HG03060 (cell line): ENCODE data around the gene HJV.
"Not testable (repeated sequence)": the region's sequence is repeated elsewhere in the genome, so short reads cannot be mapped to it uniquely, and the experiment has no call there.

Source experiments
- ATAC-seq: cut with Tn5 transposase; IDR thresholded peaks from one replicate; pipeline ENCODE4 v1.9.1; 2021; ENCODE audit warnings: low read depth, moderate number of reproducible peaks; ENCODE audit not compliant: unreplicated experiment

Gene HJV

GRCh38 chr1:146021622-146022402, at the start of gene HJV:
HJV (minus strand) TSS chr1:146021735; CDS start chr1:146020231, 1,504 bp downstream.
- no peak for ATAC-seq

GRCh38 chr1:146059148-146059547, 37.6 kb upstream of the HJV start:
- ATAC-seq: not testable (repeated sequence)

GRCh38 chr1:146051852-146052676, 30.5 kb upstream of the HJV start:
- not testable (repeated sequence) for ATAC-seq

- ATAC-seq: no peak
These were observed 29.9 kb upstream of the HJV start for GRCh38 chr1:146051452-146051851.

GRCh38 chr1:146050652-146050963, 29.1 kb upstream of the HJV start:
- ATAC-seq: not testable (repeated sequence)

GRCh38 chr1:146049866-146050651, 28.5 kb upstream of the HJV start:
- ATAC-seq: not testable (repeated sequence)

GRCh38 chr1:146049436-146049835, 27.9 kb upstream of the HJV start:
- ATAC-seq: no peak

- ATAC-seq: not testable (repeated sequence)
These were observed 27.1 kb upstream of the HJV start for GRCh38 chr1:146048514-146049115.

GRCh38 chr1:146046664-146047063, 25.1 kb upstream of the HJV start:
- ATAC-seq: no peak

- no peak for ATAC-seq
These were observed 18.3 kb upstream of the HJV start for GRCh38 chr1:146039844-146040194.

GRCh38 chr1:146036965-146037646, 15.6 kb upstream of the HJV start:
- ATAC-seq: no peak

- no peak for ATAC-seq
These were observed 14.9 kb upstream of the HJV start for GRCh38 chr1:146036241-146036964.

GRCh38 chr1:146035048-146035423, 13.5 kb upstream of the HJV start:
- no peak for ATAC-seq

GRCh38 chr1:146032631-146033219, 11.2 kb upstream of the HJV start:
- no peak for ATAC-seq

- ATAC-seq: no peak
These were observed 9.9 kb upstream of the HJV start for GRCh38 chr1:146031476-146031875.

GRCh38 chr1:146029117-146029516, 7.6 kb upstream of the HJV start:
- no peak for ATAC-seq

- not testable (repeated sequence) for ATAC-seq
These were observed 5.1 kb upstream of the HJV start for GRCh38 chr1:146026650-146027049.

- not testable (repeated sequence) for ATAC-seq
These were observed 4.4 kb upstream of the HJV start for GRCh38 chr1:146025787-146026495.
